Measurements from ENCODE around the gene ZFP91.

DNA sequence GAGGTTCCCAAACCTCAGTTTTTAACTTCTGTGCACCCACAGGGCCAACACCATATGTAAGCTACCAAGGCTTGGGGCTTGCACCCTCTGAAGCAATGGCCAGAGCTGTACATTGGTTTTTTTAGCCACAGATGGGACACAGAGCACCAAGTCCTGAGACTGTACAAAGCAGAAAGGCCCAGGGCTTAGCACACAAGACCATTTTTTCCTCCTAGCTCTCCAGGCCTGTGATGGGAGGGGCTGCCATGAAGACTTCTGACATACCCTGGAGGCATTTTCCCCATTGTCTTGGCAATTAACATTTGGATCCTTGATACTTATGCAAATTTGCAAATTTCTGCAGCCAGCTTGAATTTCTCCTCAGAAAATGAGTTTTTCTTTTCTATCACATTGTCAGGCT lies 67.0 kb downstream of the ZFP91 start:
- TF ChIP-seq EZH2 (IDR thresholded peaks at IDR 0.05; ENCODE audit: borderline replicate concordance, low read depth, low read length, poor library complexity, severe bottlenecking) = no peak
- TF ChIP-seq, protein P1, sequence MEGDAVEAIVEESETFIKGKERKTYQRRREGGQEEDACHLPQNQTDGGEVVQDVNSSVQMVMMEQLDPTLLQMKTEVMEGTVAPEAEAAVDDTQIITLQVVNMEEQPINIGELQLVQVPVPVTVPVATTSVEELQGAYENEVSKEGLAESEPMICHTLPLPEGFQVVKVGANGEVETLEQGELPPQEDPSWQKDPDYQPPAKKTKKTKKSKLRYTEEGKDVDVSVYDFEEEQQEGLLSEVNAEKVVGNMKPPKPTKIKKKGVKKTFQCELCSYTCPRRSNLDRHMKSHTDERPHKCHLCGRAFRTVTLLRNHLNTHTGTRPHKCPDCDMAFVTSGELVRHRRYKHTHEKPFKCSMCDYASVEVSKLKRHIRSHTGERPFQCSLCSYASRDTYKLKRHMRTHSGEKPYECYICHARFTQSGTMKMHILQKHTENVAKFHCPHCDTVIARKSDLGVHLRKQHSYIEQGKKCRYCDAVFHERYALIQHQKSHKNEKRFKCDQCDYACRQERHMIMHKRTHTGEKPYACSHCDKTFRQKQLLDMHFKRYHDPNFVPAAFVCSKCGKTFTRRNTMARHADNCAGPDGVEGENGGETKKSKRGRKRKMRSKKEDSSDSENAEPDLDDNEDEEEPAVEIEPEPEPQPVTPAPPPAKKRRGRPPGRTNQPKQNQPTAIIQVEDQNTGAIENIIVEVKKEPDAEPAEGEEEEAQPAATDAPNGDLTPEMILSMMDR (conservative IDR thresholded peaks at IDR 0.05; ENCODE audit: low read depth, low read length) = no peak
